ENCODE measurements around the gene RFC2. TPM values are rescaled to one million over a fixed set of nuclear protein-coding genes. Genes with fewer than 3 reads are reported as not detected.

RFC2 gene
- total RNA-seq, 6 donors from 2014 or later, result 9.5 to 19.4 (median 14.0) TPM

GRCh38 chr7:74187915-74188675, 66.1 kb downstream of the RFC2 start:
- Histone ChIP-seq H3K36me3 (peaks cover 30 to 63% (median 47%) of the 10 kb centered on the region in 4 donors), H3K27ac (peak overlapping the region; percentile 15 to 57 (median 38)), H3K4me1 (peaks cover 51 to 57% (median 53%) of the 10 kb centered on the region in 4 donors), H3K9me3 (no peaks in the 10 kb centered on the region), H3K27me3 (no peaks in the 10 kb centered on the region), H3K4me3 (no peak overlapping the region)
- 57 to 63% methylated on average over 11 of the region's 11 CpGs for WGBS, 2 donors
- ATAC-seq (ENCODE audit: low FRiP score in 2 of 2) (no peak), DNase-seq (no peak)
- TF ChIP-seq POLR2AphosphoS5 (IDR thresholded peaks at IDR 0.05), result no peak
- no peak for TF ChIP-seq CTCF (IDR thresholded peaks at IDR 0.05)
- TF ChIP-seq EP300 (IDR thresholded peaks at IDR 0.05), result no peak
- TF ChIP-seq POLR2A (IDR thresholded peaks at IDR 0.05), result no peak

GRCh38 chr7:74185636-74186035, 68.6 kb downstream of the RFC2 start:
- Histone ChIP-seq H3K9me3 (no peaks in the 10 kb centered on the region), H3K36me3 (peaks cover 16 to 42% (median 26%) of the 10 kb centered on the region in 4 donors), H3K27me3 (no peaks in the 10 kb centered on the region), H3K27ac (peak overlapping the region in 2 of 4 donors; percentile 36 to 45), H3K4me3 (no peak overlapping the region), H3K4me1 (peaks cover 72 to 79% (median 77%) of the 10 kb centered on the region in 4 donors)
- no peak for TF ChIP-seq EP300 (IDR thresholded peaks at IDR 0.05)
- TF ChIP-seq CTCF (IDR thresholded peaks at IDR 0.05), result no peak
- no peak for TF ChIP-seq POLR2A (IDR thresholded peaks at IDR 0.05)
- TF ChIP-seq POLR2AphosphoS5 (IDR thresholded peaks at IDR 0.05), result no peak
- WGBS, 2 donors, result 9 to 12% methylated on average over 5 of the region's 5 CpGs
- DNase-seq (no peak), ATAC-seq (ENCODE audit: low FRiP score in 2 of 2) (no peak)

GRCh38 chr7:74185016-74185415, 69.2 kb downstream of the RFC2 start:
- ATAC-seq (ENCODE audit: low FRiP score in 2 of 2) (no peak), DNase-seq (no peak)
- no peak for TF ChIP-seq CTCF (IDR thresholded peaks at IDR 0.05)
- TF ChIP-seq POLR2AphosphoS5 (IDR thresholded peaks at IDR 0.05), result no peak
- TF ChIP-seq POLR2A (IDR thresholded peaks at IDR 0.05), result no peak
- TF ChIP-seq EP300 (IDR thresholded peaks at IDR 0.05), result no peak
- Histone ChIP-seq H3K9me3 (no peaks in the 10 kb centered on the region), H3K4me1 (peaks cover 79 to 85% (median 82%) of the 10 kb centered on the region in 4 donors), H3K27me3 (no peaks in the 10 kb centered on the region), H3K4me3 (no peak overlapping the region), H3K27ac (peak overlapping the region in 2 of 4 donors; percentile 36 to 45), H3K36me3 (peaks cover 9 to 36% (median 20%) of the 10 kb centered on the region in 4 donors)
- WGBS, 2 donors, result 88 to 89% methylated on average over 6 of the region's 6 CpGs

- DNase-seq (no peak), ATAC-seq (ENCODE audit: low FRiP score in 2 of 2) (peak; percentile 15 to 18)
- no peak for TF ChIP-seq EP300 (IDR thresholded peaks at IDR 0.05)
- no peak for TF ChIP-seq POLR2AphosphoS5 (IDR thresholded peaks at IDR 0.05)
- TF ChIP-seq POLR2A (IDR thresholded peaks at IDR 0.05), result no peak
- TF ChIP-seq CTCF (IDR thresholded peaks at IDR 0.05), result peak in 1 of 6 experiments; percentile 6
- H3K9me3 ChIP-seq, result no peaks in the 10 kb centered on the region
- H3K36me3 ChIP-seq, result peaks cover 0 to 29% (median 10%) of the 10 kb centered on the region in 4 donors
- 56 to 68% methylated on average over 7 of the region's 7 CpGs for WGBS, 2 donors
- no peak overlapping the region for H3K4me3 ChIP-seq
- no peaks in the 10 kb centered on the region for H3K27me3 ChIP-seq
- peaks cover 90 to 94% (median 93%) of the 10 kb centered on the region in 4 donors for H3K4me1 ChIP-seq
- peak overlapping the region in 1 of 4 donors; percentile 18 for H3K27ac ChIP-seq
These were observed 70.3 kb downstream of the RFC2 start for GRCh38 chr7:74183653-74184450.

Data from upper lobe of left lung (tissue), 6 donors.